ENCODE measurements around the gene ATP4B. TPM values are rescaled to one million over a fixed set of nuclear protein-coding genes. Genes with fewer than 3 reads are reported as not detected.

ATP4B gene
- total and polyA plus RNA-seq, 2 of the 8 experiments (the other 6 are each of a cell fraction or from before 2014, with no cell fraction given), result 0.05 TPM; not detected in 1

DNA sequence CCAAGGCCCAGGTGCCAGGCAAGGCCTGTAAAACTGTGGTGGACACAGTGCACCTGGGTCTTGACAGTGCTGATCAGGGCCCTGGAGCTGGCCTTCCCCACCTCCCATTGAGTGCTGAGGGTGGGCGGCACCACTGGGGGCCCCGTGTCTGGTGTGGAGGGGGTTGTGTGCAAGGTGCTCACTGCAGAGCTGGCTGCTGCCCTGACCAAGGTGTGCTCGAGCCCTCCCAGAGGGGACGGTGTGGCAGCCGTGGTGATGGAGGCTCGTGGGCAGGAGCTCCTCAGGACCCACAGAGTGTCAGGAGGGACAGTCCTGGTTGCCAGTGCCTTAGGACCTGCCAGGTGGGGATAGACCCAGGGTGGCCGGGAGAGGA, 23.0 kb downstream of the ATP4B start (continued):
- TF ChIP-seq, protein P1, sequence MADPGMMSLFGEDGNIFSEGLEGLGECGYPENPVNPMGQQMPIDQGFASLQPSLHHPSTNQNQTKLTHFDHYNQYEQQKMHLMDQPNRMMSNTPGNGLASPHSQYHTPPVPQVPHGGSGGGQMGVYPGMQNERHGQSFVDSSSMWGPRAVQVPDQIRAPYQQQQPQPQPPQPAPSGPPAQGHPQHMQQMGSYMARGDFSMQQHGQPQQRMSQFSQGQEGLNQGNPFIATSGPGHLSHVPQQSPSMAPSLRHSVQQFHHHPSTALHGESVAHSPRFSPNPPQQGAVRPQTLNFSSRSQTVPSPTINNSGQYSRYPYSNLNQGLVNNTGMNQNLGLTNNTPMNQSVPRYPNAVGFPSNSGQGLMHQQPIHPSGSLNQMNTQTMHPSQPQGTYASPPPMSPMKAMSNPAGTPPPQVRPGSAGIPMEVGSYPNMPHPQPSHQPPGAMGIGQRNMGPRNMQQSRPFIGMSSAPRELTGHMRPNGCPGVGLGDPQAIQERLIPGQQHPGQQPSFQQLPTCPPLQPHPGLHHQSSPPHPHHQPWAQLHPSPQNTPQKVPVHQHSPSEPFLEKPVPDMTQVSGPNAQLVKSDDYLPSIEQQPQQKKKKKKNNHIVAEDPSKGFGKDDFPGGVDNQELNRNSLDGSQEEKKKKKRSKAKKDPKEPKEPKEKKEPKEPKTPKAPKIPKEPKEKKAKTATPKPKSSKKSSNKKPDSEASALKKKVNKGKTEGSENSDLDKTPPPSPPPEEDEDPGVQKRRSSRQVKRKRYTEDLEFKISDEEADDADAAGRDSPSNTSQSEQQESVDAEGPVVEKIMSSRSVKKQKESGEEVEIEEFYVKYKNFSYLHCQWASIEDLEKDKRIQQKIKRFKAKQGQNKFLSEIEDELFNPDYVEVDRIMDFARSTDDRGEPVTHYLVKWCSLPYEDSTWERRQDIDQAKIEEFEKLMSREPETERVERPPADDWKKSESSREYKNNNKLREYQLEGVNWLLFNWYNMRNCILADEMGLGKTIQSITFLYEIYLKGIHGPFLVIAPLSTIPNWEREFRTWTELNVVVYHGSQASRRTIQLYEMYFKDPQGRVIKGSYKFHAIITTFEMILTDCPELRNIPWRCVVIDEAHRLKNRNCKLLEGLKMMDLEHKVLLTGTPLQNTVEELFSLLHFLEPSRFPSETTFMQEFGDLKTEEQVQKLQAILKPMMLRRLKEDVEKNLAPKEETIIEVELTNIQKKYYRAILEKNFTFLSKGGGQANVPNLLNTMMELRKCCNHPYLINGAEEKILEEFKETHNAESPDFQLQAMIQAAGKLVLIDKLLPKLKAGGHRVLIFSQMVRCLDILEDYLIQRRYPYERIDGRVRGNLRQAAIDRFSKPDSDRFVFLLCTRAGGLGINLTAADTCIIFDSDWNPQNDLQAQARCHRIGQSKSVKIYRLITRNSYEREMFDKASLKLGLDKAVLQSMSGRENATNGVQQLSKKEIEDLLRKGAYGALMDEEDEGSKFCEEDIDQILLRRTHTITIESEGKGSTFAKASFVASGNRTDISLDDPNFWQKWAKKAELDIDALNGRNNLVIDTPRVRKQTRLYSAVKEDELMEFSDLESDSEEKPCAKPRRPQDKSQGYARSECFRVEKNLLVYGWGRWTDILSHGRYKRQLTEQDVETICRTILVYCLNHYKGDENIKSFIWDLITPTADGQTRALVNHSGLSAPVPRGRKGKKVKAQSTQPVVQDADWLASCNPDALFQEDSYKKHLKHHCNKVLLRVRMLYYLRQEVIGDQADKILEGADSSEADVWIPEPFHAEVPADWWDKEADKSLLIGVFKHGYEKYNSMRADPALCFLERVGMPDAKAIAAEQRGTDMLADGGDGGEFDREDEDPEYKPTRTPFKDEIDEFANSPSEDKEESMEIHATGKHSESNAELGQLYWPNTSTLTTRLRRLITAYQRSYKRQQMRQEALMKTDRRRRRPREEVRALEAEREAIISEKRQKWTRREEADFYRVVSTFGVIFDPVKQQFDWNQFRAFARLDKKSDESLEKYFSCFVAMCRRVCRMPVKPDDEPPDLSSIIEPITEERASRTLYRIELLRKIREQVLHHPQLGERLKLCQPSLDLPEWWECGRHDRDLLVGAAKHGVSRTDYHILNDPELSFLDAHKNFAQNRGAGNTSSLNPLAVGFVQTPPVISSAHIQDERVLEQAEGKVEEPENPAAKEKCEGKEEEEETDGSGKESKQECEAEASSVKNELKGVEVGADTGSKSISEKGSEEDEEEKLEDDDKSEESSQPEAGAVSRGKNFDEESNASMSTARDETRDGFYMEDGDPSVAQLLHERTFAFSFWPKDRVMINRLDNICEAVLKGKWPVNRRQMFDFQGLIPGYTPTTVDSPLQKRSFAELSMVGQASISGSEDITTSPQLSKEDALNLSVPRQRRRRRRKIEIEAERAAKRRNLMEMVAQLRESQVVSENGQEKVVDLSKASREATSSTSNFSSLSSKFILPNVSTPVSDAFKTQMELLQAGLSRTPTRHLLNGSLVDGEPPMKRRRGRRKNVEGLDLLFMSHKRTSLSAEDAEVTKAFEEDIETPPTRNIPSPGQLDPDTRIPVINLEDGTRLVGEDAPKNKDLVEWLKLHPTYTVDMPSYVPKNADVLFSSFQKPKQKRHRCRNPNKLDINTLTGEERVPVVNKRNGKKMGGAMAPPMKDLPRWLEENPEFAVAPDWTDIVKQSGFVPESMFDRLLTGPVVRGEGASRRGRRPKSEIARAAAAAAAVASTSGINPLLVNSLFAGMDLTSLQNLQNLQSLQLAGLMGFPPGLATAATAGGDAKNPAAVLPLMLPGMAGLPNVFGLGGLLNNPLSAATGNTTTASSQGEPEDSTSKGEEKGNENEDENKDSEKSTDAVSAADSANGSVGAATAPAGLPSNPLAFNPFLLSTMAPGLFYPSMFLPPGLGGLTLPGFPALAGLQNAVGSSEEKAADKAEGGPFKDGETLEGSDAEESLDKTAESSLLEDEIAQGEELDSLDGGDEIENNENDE (IDR thresholded peaks at IDR 0.05; ENCODE audit: insufficient replicate concordance, low read length), result no peak
- TF ChIP-seq BRCA1 (IDR thresholded peaks at IDR 0.05; ENCODE audit: low read depth, low read length) (no peak), SIX5 (IDR thresholded peaks at IDR 0.05; ENCODE audit: low read depth, low read length) (no peak), GABPA (IDR thresholded peaks at IDR 0.05; ENCODE audit: borderline replicate concordance, insufficient read depth, low read length) (no peak), SUZ12 (IDR thresholded peaks at IDR 0.05; ENCODE audit: low read length) (no peak)

Measured in H1 (cell line).